CD8-positive, alpha-beta memory T cell (primary cell): ENCODE data around the gene HLA-DPB1. TPM values are rescaled to one million over a fixed set of nuclear protein-coding genes. Genes with fewer than 3 reads are reported as not detected.
"Not testable (repeated sequence)": the region's sequence is repeated elsewhere in the genome, so short reads cannot be mapped to it uniquely, and the experiment has no call there.

Source experiments
- CTCF ChIA-PET: fragments of 350-600 bp; sonication (Branson Sonifier 250); formaldehyde crosslinking; loops from one replicate; lab custom pipeline; 2021; ENCODE audit warnings: antibody characterized with exemption; lab: Charles Lee
- POLR2A ChIA-PET: fragments of 350-600 bp; sonication (Branson Sonifier 250); formaldehyde crosslinking; loops from one replicate; lab custom pipeline; 2021; ENCODE audit warnings: antibody characterized with exemption; lab: Charles Lee
- DNase-seq, 5 donors: peaks; one replicate each; pipeline versions ENCODE4 v3.0.0 to v3.0.0-alpha.2; 2020 to 2022; ENCODE audit warnings: mixed read lengths in 1 of 5
- H3K27ac ChIP-seq: one replicate; pipeline ENCODE4 v1.7.0; 2013; ENCODE audit warnings: low read depth, mild to moderate bottlenecking, low read length, moderate library complexity
- H3K27me3 ChIP-seq: 2 replicates; pipeline ENCODE4 v1.7.0; 2013; ENCODE audit warnings: low read length, mild to moderate bottlenecking; ENCODE audit not compliant: insufficient read depth, poor library complexity, severe bottlenecking
- H3K36me3 ChIP-seq: 2 replicates; pipeline ENCODE4 v1.7.0; 2013; ENCODE audit warnings: mild to moderate bottlenecking, low read length, moderate library complexity; ENCODE audit not compliant: insufficient read depth
- H3K4me1 ChIP-seq: 2 replicates; pipeline ENCODE4 v1.7.0; 2013; ENCODE audit warnings: mild to moderate bottlenecking, low read length, moderate library complexity; ENCODE audit not compliant: insufficient read depth
- H3K4me3 ChIP-seq: 2 replicates; pipeline ENCODE4 v1.7.0; 2013; ENCODE audit warnings: mild to moderate bottlenecking, low read length
- H3K9me3 ChIP-seq: 2 replicates; pipeline ENCODE4 v1.7.0; 2013; ENCODE audit warnings: mild to moderate bottlenecking, low read length
- H3K27ac Mint-ChIP-seq, 8 donors: one replicate each; pipeline ENCODE4 v1.8.0; 2020 to 2021; ENCODE audit warnings: mixed read lengths in 8 of 8, mild to moderate bottlenecking in 6 of 8, inconsistent platforms in 3 of 8, moderate library complexity in 3 of 8
- H3K27me3 Mint-ChIP-seq, 2 donors: one replicate each; pipeline ENCODE4 v1.8.0; 2020 to 2021; ENCODE audit warnings: mixed read lengths in 2 of 2, mild to moderate bottlenecking in 1 of 2, moderate library complexity in 1 of 2
- H3K36me3 Mint-ChIP-seq, 3 donors: one replicate each; pipeline ENCODE4 v1.8.0; 2020 to 2021; ENCODE audit warnings: mixed read lengths in 3 of 3, inconsistent platforms in 1 of 3, mild to moderate bottlenecking in 1 of 3
- H3K4me1 Mint-ChIP-seq, 3 donors: one replicate each; pipeline ENCODE4 v1.8.0; 2020 to 2021; ENCODE audit warnings: mixed read lengths in 3 of 3, inconsistent platforms in 1 of 3, mild to moderate bottlenecking in 1 of 3
- H3K4me3 Mint-ChIP-seq, 7 donors: one replicate each; pipeline ENCODE4 v1.8.0; 2020 to 2021; ENCODE audit warnings: mixed read lengths in 7 of 7, mild to moderate bottlenecking in 6 of 7, moderate library complexity in 4 of 7, inconsistent platforms in 2 of 7
- H3K9me3 Mint-ChIP-seq, 5 donors: one replicate each; pipeline ENCODE4 v1.8.0; 2020 to 2022; ENCODE audit warnings: mixed read lengths in 5 of 5, mild to moderate bottlenecking in 3 of 5, moderate library complexity in 2 of 5, inconsistent platforms in 1 of 5
- polyA plus RNA-seq: library from polyadenylated mRNA; unstranded; fragments of 300-500 nt; fragmentation: Illumina TruSeq; gene quantifications from one replicate; pipeline ENCODE4 v1.2.3, GENCODE V29; 2021
- total RNA-seq, 2 experiments: library from RNA; stranded (reverse); gene quantifications; one replicate each; pipeline ENCODE4 v1.2.3, GENCODE V29; 2021

Gene HLA-DPB1
- total and polyA plus RNA-seq, 3 experiments from 2014 or later, result 20.8 to 178 (median 25.1) TPM

- no peak for DNase-seq
- H3K4me1 Mint-ChIP-seq, result no peaks in the 10 kb centered on the region
- Histone ChIP-seq H3K4me1 (no peaks in the 10 kb centered on the region), H3K27ac (no peak overlapping the region), H3K27me3 (peaks cover 4% of the 10 kb centered on the region), H3K4me3 (no peak overlapping the region), H3K36me3 (no peaks in the 10 kb centered on the region), H3K9me3 (no peaks in the 10 kb centered on the region)
- H3K27me3 Mint-ChIP-seq, result peaks cover 41 to 88% of the 10 kb centered on the region in 2 donors
- no peaks in the 10 kb centered on the region for H3K9me3 Mint-ChIP-seq
- no peak overlapping the region for H3K27ac Mint-ChIP-seq
- peaks cover 0 to 6% (median 0%) of the 10 kb centered on the region in 3 donors for H3K36me3 Mint-ChIP-seq
- no peak overlapping the region for H3K4me3 Mint-ChIP-seq
- POLR2A ChIA-PET, result no interaction called here
- CTCF ChIA-PET, result interaction anchor here (0.8 kb wide), 1 partner anchor 27 kb away, joined by 3 read pairs; no protein-coding TSS in a partner anchor
Measured at GRCh38 chr6:33049323-33050013, 26.3 kb upstream of the HLA-DPB1 start.

GRCh38 chr6:33050014-33050810 is 25.6 kb upstream of the HLA-DPB1 start:
- Histone ChIP-seq H3K27ac (no peak overlapping the region), H3K4me3 (no peak overlapping the region), H3K4me1 (no peaks in the 10 kb centered on the region), H3K36me3 (no peaks in the 10 kb centered on the region), H3K27me3 (peaks cover 4% of the 10 kb centered on the region), H3K9me3 (no peaks in the 10 kb centered on the region)
- POLR2A ChIA-PET, result no interaction called here
- H3K27ac Mint-ChIP-seq, result no peak overlapping the region
- CTCF ChIA-PET, result no interaction called here
- DNase-seq, result no peak
- H3K4me1 Mint-ChIP-seq, result no peaks in the 10 kb centered on the region
- no peak overlapping the region for H3K4me3 Mint-ChIP-seq
- H3K9me3 Mint-ChIP-seq, result no peaks in the 10 kb centered on the region
- H3K36me3 Mint-ChIP-seq, result peaks cover 0 to 3% (median 0%) of the 10 kb centered on the region in 3 donors
- H3K27me3 Mint-ChIP-seq, result peaks cover 35 to 85% of the 10 kb centered on the region in 2 donors

DNA sequence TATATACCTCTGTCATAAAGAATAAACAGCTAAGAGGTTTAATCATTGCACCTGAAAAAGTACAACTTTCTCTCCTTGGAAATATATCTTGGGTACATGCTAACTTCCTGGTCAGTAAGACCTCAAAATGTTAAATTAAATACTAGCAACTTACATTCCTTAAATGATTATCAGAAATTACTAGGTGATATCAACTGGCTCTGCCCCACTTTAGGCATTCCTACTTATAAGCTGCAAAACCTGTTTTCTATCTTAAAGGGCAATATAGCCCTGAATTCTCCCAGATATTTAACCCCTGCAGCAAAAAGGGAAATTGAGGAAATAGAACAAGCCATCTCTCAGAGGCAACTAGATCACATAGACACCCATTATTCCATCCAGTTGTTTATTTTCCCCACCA is 23.2 kb upstream of the HLA-DPB1 start:
- POLR2A ChIA-PET, result no interaction called here
- Mint-ChIP-seq H3K27ac (no peak overlapping the region), H3K4me3 (no peak overlapping the region), H3K4me1 (peaks cover 0 to 9% (median 0%) of the 10 kb centered on the region in 3 donors), H3K36me3 (no peaks in the 10 kb centered on the region), H3K9me3 (no peaks in the 10 kb centered on the region), H3K27me3 (peaks cover 22 to 71% of the 10 kb centered on the region in 2 donors)
- no peak for DNase-seq
- H3K4me3 ChIP-seq, result no peak overlapping the region
- H3K27me3 ChIP-seq, result peaks cover 4% of the 10 kb centered on the region
- CTCF ChIA-PET, result no interaction called here
- no peak overlapping the region for H3K27ac ChIP-seq
- no peaks in the 10 kb centered on the region for H3K36me3 ChIP-seq
- no peaks in the 10 kb centered on the region for H3K4me1 ChIP-seq
- no peaks in the 10 kb centered on the region for H3K9me3 ChIP-seq

GRCh38 chr6:33053230-33053629 is 22.6 kb upstream of the HLA-DPB1 start:
- ChIA-PET POLR2A (no interaction called here), CTCF (no interaction called here)
- Mint-ChIP-seq H3K4me1 (peaks cover 0 to 11% (median 0%) of the 10 kb centered on the region in 3 donors), H3K27me3 (peaks cover 19 to 67% of the 10 kb centered on the region in 2 donors), H3K36me3 (no peaks in the 10 kb centered on the region), H3K27ac (no peak overlapping the region), H3K9me3 (no peaks in the 10 kb centered on the region), H3K4me3 (no peak overlapping the region)
- no peak for DNase-seq
- H3K9me3 ChIP-seq, result no peaks in the 10 kb centered on the region
- no peaks in the 10 kb centered on the region for H3K4me1 ChIP-seq
- no peak overlapping the region for H3K27ac ChIP-seq
- peaks cover 4% of the 10 kb centered on the region for H3K27me3 ChIP-seq
- no peaks in the 10 kb centered on the region for H3K36me3 ChIP-seq
- no peak overlapping the region for H3K4me3 ChIP-seq

DNA sequence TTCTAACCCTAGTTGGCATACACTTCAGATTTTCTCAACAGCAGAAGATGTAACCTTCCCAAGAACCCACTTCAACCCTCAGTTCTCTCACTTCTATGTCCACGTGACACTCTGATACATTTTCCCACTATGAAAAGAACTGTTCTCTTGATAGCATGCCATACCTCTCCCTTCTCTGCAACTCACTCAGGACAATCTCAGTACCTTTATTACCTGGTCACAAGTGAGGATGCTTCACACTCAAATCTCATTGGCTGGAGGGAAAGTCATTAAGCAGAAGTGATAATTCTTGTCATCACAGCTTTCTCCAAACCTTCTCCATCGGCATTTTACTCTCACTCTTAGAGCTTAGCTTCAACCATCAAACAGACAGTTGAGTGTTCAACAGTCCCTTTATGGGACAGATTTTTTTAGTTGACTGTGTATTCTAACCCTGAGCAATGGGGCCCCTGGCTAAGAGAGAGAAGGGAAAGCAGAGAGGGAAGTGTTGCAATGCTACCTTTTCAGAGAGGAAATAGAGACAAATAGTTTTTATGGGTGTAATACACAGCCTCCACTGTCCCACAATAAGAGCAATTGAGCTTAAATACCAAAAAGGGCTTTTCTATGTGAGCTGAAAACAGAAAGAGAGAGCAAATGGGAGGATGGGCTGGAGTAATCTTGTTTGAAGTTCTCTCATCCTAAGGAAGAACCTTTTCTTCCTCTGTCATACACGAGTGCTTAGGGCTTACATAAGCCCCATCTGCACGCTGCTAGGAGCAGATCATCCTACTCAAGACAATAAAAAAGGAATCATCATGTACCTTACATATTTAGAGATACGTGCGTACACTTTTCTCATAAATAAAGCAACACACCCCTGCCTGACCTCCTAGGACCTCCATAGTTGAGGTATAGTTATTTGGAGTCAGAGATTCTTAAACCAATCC is 18.3 kb upstream of the HLA-DPB1 start:
- Mint-ChIP-seq H3K36me3 (no peaks in the 10 kb centered on the region), H3K27me3 (peaks cover 2 to 33% of the 10 kb centered on the region in 2 donors), H3K4me1 (peaks cover 0 to 11% (median 4%) of the 10 kb centered on the region in 3 donors), H3K4me3 (peak overlapping the region in 2 of 7 donors; percentile 5 to 66), H3K27ac (peak overlapping the region in 2 of 8 donors; percentile 35 to 45), H3K9me3 (no peaks in the 10 kb centered on the region)
- Histone ChIP-seq H3K27me3 (no peaks in the 10 kb centered on the region), H3K4me3 (no peak overlapping the region), H3K4me1 (no peaks in the 10 kb centered on the region), H3K9me3 (no peaks in the 10 kb centered on the region), H3K27ac (no peak overlapping the region), H3K36me3 (no peaks in the 10 kb centered on the region)
- DNase-seq, result no peak
- POLR2A ChIA-PET, result no interaction called here
- CTCF ChIA-PET, result no interaction called here

GRCh38 chr6:33061987-33062386 is 13.8 kb upstream of the HLA-DPB1 start:
- Mint-ChIP-seq H3K4me1 (peaks cover 0 to 8% (median 4%) of the 10 kb centered on the region in 3 donors), H3K27ac (no peak overlapping the region), H3K36me3 (peaks cover 17 to 26% (median 22%) of the 10 kb centered on the region in 3 donors), H3K27me3 (peaks cover 2 to 7% of the 10 kb centered on the region in 2 donors), H3K4me3 (no peak overlapping the region), H3K9me3 (peaks cover 0 to 11% (median 0%) of the 10 kb centered on the region in 5 donors)
- Histone ChIP-seq H3K9me3 (no peaks in the 10 kb centered on the region), H3K27ac (no peak overlapping the region), H3K4me1 (no peaks in the 10 kb centered on the region), H3K36me3 (no peaks in the 10 kb centered on the region), H3K4me3 (no peak overlapping the region), H3K27me3 (no peaks in the 10 kb centered on the region)
- ChIA-PET CTCF (no interaction called here), POLR2A (no interaction called here)
- no peak for DNase-seq

DNA sequence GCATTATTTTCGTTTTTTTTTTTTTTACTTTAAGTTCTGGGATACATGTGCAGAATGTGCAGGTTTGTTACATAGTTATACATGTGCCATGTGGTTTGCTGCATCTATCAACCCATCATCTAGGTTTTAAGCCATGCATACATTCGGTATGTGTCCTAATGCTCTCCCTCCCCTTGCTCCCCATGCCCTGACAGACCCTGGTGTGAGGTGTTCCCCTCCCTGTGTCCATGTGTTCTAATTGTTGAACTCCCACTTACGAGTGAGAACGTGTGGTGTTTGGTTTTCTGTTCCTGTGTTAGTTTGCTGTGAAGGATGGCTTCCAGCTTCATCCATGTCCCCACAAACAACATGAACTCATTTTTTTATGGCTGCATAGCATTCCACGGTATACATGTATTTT is 12.4 kb upstream of the HLA-DPB1 start:
- H3K9me3 Mint-ChIP-seq, result peaks cover 0 to 15% (median 0%) of the 10 kb centered on the region in 5 donors
- H3K4me1 Mint-ChIP-seq, CTCF ChIA-PET, H3K27me3 ChIP-seq, DNase-seq, POLR2A ChIA-PET, H3K27ac ChIP-seq, H3K9me3 ChIP-seq, H3K36me3 ChIP-seq, H3K4me3 ChIP-seq, H3K4me3 Mint-ChIP-seq, H3K27me3 Mint-ChIP-seq, H3K4me1 ChIP-seq: not testable (repeated sequence)
- H3K27ac Mint-ChIP-seq, result peak overlapping the region in 1 of 8 donors; percentile 22
- peaks cover 29 to 40% (median 36%) of the 10 kb centered on the region in 3 donors for H3K36me3 Mint-ChIP-seq
